LNCAP (cell line): Measurements from ENCODE around the gene IL6ST.

Source experiments
- CTCF ChIP-seq: fragments of 450-650 bp; IDR thresholded peaks from 2 replicates; pipeline ENCODE4 v1.5.1; 2017; ENCODE audit warnings: mild to moderate bottlenecking

The IL6ST gene

GRCh38 chr5:55959208-55959607 lies 35.6 kb downstream of the IL6ST start:
- no peak for TF ChIP-seq CTCF

GRCh38 chr5:55936100-55936693 lies 58.6 kb downstream of the IL6ST start:
- TF ChIP-seq CTCF = peak; percentile 95

GRCh38 chr5:55935371-55935770 lies 59.4 kb downstream of the IL6ST start:
- no peak for TF ChIP-seq CTCF

GRCh38 chr5:55934720-55935119 lies 60.0 kb downstream of the IL6ST start:
- no peak for TF ChIP-seq CTCF

- no peak for TF ChIP-seq CTCF
These were observed 60.6 kb downstream of the IL6ST start for GRCh38 chr5:55934115-55934613.

- TF ChIP-seq CTCF = no peak
These were observed 61.2 kb downstream of the IL6ST start for GRCh38 chr5:55933377-55934114.

GRCh38 chr5:55932700-55933099 lies 62.1 kb downstream of the IL6ST start:
- TF ChIP-seq CTCF = no peak
